Astrocyte (in vitro differentiated cells and primary cell): ENCODE measurements around the gene TM9SF1. TPM values are rescaled to one million over a fixed set of nuclear protein-coding genes. Genes with fewer than 3 reads are reported as not detected.

Experiments used
- DNase-seq: peaks from one replicate; pipeline ENCODE4 v3.0.0-alpha.2; 2010; ENCODE audit warnings: low read depth
- FAIRE-seq: peaks from 2 replicates; lab custom pipeline; 2011; peaks lifted over from hg19 to GRCh38; lab: Jason Lieb, UNC
- H2AFZ ChIP-seq: 2 replicates; pipeline ENCODE4 v1.6.0; 2012; ENCODE audit warnings: low read depth, low read length, inconsistent platforms
- H3K27ac ChIP-seq: 2 replicates; pipeline ENCODE4 v1.5.1; 2011; ENCODE audit warnings: low read depth, low read length, inconsistent platforms
- H3K27me3 ChIP-seq: 2 replicates; pipeline ENCODE4 v1.6.0; 2011; ENCODE audit warnings: low read length, inconsistent platforms; ENCODE audit not compliant: insufficient read depth
- H3K36me3 ChIP-seq: 2 replicates; pipeline ENCODE4 v1.5.1; 2011; ENCODE audit warnings: low read length, inconsistent platforms; ENCODE audit not compliant: insufficient read depth
- H3K4me1 ChIP-seq: 2 replicates; pipeline ENCODE4 v1.5.1; 2011; ENCODE audit warnings: low read length, inconsistent platforms; ENCODE audit not compliant: insufficient read depth
- H3K4me2 ChIP-seq: 2 replicates; pipeline ENCODE4 v1.6.0; 2012; ENCODE audit warnings: low read length, inconsistent platforms
- H3K4me3 ChIP-seq: 2 replicates; pipeline ENCODE4 v1.5.1; 2011; ENCODE audit warnings: low read depth, mild to moderate bottlenecking, low read length, inconsistent platforms; ENCODE audit not compliant: insufficient read depth
- H3K79me2 ChIP-seq: 2 replicates; pipeline ENCODE4 v1.6.0; 2012; ENCODE audit warnings: mild to moderate bottlenecking, low read length, inconsistent platforms; ENCODE audit not compliant: insufficient read depth
- H3K9ac ChIP-seq: 2 replicates; pipeline ENCODE4 v1.6.0; 2012; ENCODE audit warnings: mild to moderate bottlenecking, low read length, inconsistent platforms
- H3K9me3 ChIP-seq: 2 replicates; pipeline ENCODE4 v1.5.1; 2012; ENCODE audit warnings: low read depth, mild to moderate bottlenecking, low read length, inconsistent platforms; ENCODE audit not compliant: insufficient read depth
- H4K20me1 ChIP-seq: 2 replicates; pipeline ENCODE4 v1.6.0; 2012; ENCODE audit warnings: low read length, inconsistent platforms; ENCODE audit not compliant: insufficient read depth
- H3K27ac Mint-ChIP-seq: one replicate; pipeline ENCODE4 v1.8.0; 2021; ENCODE audit warnings: mild to moderate bottlenecking, mixed read lengths; ENCODE audit not compliant: unreplicated experiment
- H3K27me3 Mint-ChIP-seq: one replicate; pipeline ENCODE4 v1.8.0; 2021; ENCODE audit warnings: low read depth, mixed read lengths; ENCODE audit not compliant: unreplicated experiment
- H3K36me3 Mint-ChIP-seq: one replicate; pipeline ENCODE4 v1.8.0; 2021; ENCODE audit warnings: low read depth, mixed read lengths; ENCODE audit not compliant: unreplicated experiment
- H3K4me1 Mint-ChIP-seq: one replicate; pipeline ENCODE4 v1.8.0; 2021; ENCODE audit warnings: low read depth, mixed read lengths; ENCODE audit not compliant: unreplicated experiment
- H3K4me3 Mint-ChIP-seq: one replicate; pipeline ENCODE4 v1.8.0; 2021; ENCODE audit warnings: mild to moderate bottlenecking, moderate library complexity, mixed read lengths; ENCODE audit not compliant: unreplicated experiment
- H3K9me3 Mint-ChIP-seq: one replicate; pipeline ENCODE4 v1.8.0; 2021; ENCODE audit warnings: mild to moderate bottlenecking, mixed read lengths; ENCODE audit not compliant: unreplicated experiment
- CTCF ChIP-seq: IDR thresholded peaks from 2 replicates; pipeline ENCODE4 v1.5.1; 2011; ENCODE audit warnings: low read depth, mild to moderate bottlenecking, inconsistent platforms, low read length, moderate library complexity; ENCODE audit not compliant: insufficient read depth
- EZH2 ChIP-seq: IDR thresholded peaks from 2 replicates; pipeline ENCODE4 v1.6.1; 2012; ENCODE audit warnings: mild to moderate bottlenecking, low read length, inconsistent platforms; ENCODE audit not compliant: insufficient read depth
- total RNA-seq: library from RNA; stranded (reverse); gene quantifications from 2 replicates; pipeline ENCODE4 v1.2.1, GENCODE V29; 2021

TM9SF1 gene
- total RNA-seq, 1 donor from 2014 or later = 59.3 TPM

DNA sequence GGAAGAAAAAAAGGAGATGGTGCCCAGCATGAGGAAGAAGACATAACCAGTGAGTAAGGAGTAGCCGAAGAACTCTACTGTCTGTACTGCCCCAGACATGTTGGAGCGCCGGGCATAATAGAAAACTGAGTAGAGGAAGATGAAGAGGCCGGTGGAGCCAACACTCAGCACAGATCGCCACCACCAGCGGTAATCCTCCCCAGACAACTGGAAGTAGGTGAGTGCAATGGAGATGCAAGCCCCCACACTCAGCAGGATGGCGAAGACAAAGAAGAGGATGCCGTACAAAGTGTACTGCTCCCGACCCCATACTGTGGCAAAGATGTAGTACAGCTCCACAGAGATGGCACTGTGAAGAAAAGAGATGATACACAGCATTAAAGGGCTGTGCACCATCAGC is 5.8 kb downstream of the TM9SF1 start:
- no peak for TF ChIP-seq EZH2
- TF ChIP-seq CTCF = no peak
- Mint-ChIP-seq H3K36me3 (peaks cover 16% of the 10 kb centered on the region), H3K4me3 (peak overlapping the region; percentile 91), H3K27me3 (no peaks in the 10 kb centered on the region), H3K9me3 (no peaks in the 10 kb centered on the region), H3K4me1 (peaks cover 20% of the 10 kb centered on the region), H3K27ac (peak overlapping the region; percentile 20)
- peaks cover 14% of the 10 kb centered on the region for H3K4me1 ChIP-seq
- no peaks in the 10 kb centered on the region for H3K9me3 ChIP-seq
- H3K4me3 ChIP-seq = no peak overlapping the region
- no peaks in the 10 kb centered on the region for H3K27me3 ChIP-seq
- no peak for DNase-seq
- peak overlapping the region; percentile 96 for H3K4me2 ChIP-seq
- no peak overlapping the region for H2AFZ ChIP-seq
- H4K20me1 ChIP-seq = peaks cover 25% of the 10 kb centered on the region
- no peak overlapping the region for H3K27ac ChIP-seq
- no peak overlapping the region for H3K9ac ChIP-seq
- FAIRE-seq = no peak
- peaks cover 32% of the 10 kb centered on the region for H3K36me3 ChIP-seq
- H3K79me2 ChIP-seq = peaks cover 59% of the 10 kb centered on the region

DNA sequence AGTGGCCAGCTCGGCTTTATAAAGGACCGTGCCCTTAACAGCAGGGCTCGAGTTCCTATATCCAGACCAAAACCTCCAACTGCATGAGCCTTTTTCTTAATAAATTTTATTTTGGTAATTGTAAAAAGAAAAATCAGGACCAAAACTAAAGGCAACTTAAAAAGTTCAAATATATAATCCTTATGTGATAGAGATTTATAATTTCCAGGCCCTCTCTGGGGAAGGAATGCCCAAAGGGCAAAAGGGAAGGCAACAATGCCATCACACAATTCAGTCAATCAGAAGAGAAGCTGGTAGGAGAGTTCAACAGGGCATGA is 6.2 kb downstream of the TM9SF1 start:
- Mint-ChIP-seq H3K9me3 (no peaks in the 10 kb centered on the region), H3K4me3 (peak overlapping the region; percentile 91), H3K36me3 (peaks cover 16% of the 10 kb centered on the region), H3K27ac (peak overlapping the region; percentile 34), H3K4me1 (peaks cover 15% of the 10 kb centered on the region), H3K27me3 (no peaks in the 10 kb centered on the region)
- TF ChIP-seq EZH2 = no peak
- no peak for TF ChIP-seq CTCF
- peaks cover 25% of the 10 kb centered on the region for H4K20me1 ChIP-seq
- no peaks in the 10 kb centered on the region for H3K27me3 ChIP-seq
- DNase-seq = no peak
- peaks cover 54% of the 10 kb centered on the region for H3K79me2 ChIP-seq
- H2AFZ ChIP-seq = peak overlapping the region; percentile 35
- H3K9ac ChIP-seq = peak overlapping the region; percentile 27
- no peak for FAIRE-seq
- H3K27ac ChIP-seq = peak overlapping the region; percentile 25
- H3K4me2 ChIP-seq = peak overlapping the region; percentile 96
- no peak overlapping the region for H3K4me3 ChIP-seq
- no peaks in the 10 kb centered on the region for H3K9me3 ChIP-seq
- H3K36me3 ChIP-seq = peaks cover 32% of the 10 kb centered on the region
- peaks cover 14% of the 10 kb centered on the region for H3K4me1 ChIP-seq

- Histone ChIP-seq H2AFZ (peak within 1 kb of the TSS; percentile 43), H3K27me3 (no peaks in the 10 kb centered on the region), H3K4me2 (peak within 1 kb of the TSS; percentile 96), H3K4me1 (peaks cover 14% of the 10 kb centered on the region), H3K36me3 (peaks cover 35% of the 10 kb centered on the region), H3K27ac (peak within 1 kb of the TSS; percentile 64), H3K9ac (peak within 1 kb of the TSS; percentile 83), H4K20me1 (peaks cover 25% of the 10 kb centered on the region), H3K9me3 (no peaks in the 10 kb centered on the region), H3K79me2 (peaks cover 52% of the 10 kb centered on the region), H3K4me3 (peak within 1 kb of the TSS; percentile 83)
- peak within 1 kb of the TSS; percentile 91 for H3K4me3 Mint-ChIP-seq
- H3K4me1 Mint-ChIP-seq = peaks cover 15% of the 10 kb centered on the region
- peak within 1 kb of the TSS; percentile 72 for H3K27ac Mint-ChIP-seq
- DNase-seq (peak; percentile 97), FAIRE-seq (no peak)
- no peak for TF ChIP-seq CTCF
- TF ChIP-seq EZH2 = no peak
- no peaks in the 10 kb centered on the region for H3K27me3 Mint-ChIP-seq
- H3K36me3 Mint-ChIP-seq = peaks cover 16% of the 10 kb centered on the region
- H3K9me3 Mint-ChIP-seq = no peaks in the 10 kb centered on the region
Measured at GRCh38 chr14:24188251-24189058, 6.8 kb downstream of the TM9SF1 start, which contains the start of gene IPO4. Gene IPO4, minus strand, starts transcription at chr14:24188816. Its CDS starts 29 bp downstream, at chr14:24188787.
